NCI-H82 (cell line): ENCODE data around the gene LRRC49.
"Not testable (repeated sequence)": the region's sequence is repeated elsewhere in the genome, so short reads cannot be mapped to it uniquely, and the experiment has no call there.

Experiments used
- DNase-seq: peaks from one replicate; lab custom pipeline; 2025; lab: John Stamatoyannopoulos, UW

The LRRC49 gene

GRCh38 chr15:70923311-70924080 lies 30.9 kb downstream of the LRRC49 start:
- DNase-seq, result no peak

DNA sequence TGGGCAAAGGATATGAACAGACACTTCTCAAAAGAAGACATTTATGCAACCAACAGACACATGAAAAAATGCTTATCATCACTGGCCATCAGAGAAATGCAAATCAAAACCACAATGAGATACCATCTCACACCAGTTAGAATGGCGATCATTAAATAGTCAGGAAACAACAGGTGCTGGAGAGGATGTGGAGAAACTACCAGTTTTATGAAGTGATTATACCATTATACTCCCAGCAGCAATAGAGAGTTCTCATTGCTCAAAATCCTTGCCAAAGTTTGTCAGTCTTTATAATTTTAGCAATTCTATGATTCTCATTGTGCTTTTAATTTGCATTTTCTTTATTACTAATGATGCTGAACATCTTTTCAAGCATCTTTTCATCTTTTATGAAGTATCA lies 34.3 kb downstream of the LRRC49 start:
- not testable (repeated sequence) for DNase-seq

GRCh38 chr15:70931821-70932220 lies 39.2 kb downstream of the LRRC49 start:
- DNase-seq, result no peak

- no peak for DNase-seq
Observed at GRCh38 chr15:70932397-70932796, 39.8 kb downstream of the LRRC49 start.

GRCh38 chr15:70933411-70933810 lies 40.8 kb downstream of the LRRC49 start:
- no peak for DNase-seq

- no peak for DNase-seq
Observed at GRCh38 chr15:70935631-70936030, 43.0 kb downstream of the LRRC49 start.

DNA sequence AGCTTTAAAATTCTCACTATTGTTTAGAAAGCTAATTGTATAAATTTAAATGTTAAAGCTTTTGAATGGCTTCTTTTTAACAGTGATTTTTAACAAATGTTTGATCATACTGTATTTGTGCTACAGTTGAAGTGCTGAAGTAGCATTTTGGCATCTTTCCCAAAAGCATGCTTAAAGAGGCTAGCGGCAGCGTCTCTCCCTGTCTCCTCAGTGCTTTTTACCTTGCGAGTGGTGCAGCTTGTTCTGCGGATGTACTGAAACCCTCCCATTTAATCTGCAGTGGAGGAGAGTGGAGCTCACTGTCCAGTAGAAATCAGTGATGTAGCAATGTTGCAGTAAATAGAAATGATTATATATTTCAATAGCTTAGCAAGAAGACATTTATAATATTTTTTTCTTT lies 43.7 kb downstream of the LRRC49 start:
- DNase-seq, result peak; percentile 57

- DNase-seq, result not testable (repeated sequence)
Observed at GRCh38 chr15:70943285-70943684, 50.7 kb downstream of the LRRC49 start.

GRCh38 chr15:70947351-70948335 lies 55.0 kb downstream of the LRRC49 start:
- no peak for DNase-seq

DNA sequence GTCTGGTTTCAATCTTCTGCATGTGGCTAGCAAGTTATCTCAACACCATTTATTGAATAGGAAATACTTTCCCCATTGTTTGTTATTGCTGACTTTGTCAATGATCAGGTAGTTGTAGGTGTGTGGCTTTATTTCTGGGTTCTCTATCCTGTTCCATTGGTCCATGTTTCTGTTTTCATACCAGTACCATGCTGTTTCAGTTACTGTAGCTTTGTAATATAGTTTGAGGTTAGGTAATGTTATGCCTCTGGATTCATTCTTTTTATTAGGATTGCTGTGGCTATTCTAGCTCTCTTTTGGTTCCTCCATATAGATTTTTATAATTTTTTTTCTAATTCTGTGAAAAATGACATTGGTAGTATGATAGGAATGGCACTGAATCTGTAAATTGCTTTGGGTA lies 58.3 kb downstream of the LRRC49 start:
- no peak for DNase-seq

DNA sequence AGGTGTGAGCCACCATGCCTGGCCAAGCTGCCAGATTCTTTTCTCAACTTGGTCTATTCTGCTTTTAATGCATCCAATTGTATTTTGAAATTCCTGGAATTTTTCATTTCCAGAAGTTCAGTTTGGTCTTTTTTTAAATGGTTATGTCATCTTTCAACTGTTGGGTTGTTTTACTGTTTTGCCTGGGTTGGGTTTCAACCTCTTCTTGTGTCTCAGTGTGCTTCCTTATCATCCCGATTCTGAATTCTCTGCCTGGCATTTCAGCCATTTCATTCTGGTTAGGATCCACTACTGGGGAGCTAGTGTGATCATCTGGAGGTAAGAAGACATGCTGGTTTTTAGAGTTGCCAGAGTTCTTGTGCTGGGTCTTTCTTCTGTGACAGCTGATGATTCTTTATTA lies 61.5 kb downstream of the LRRC49 start:
- DNase-seq, result no peak

GRCh38 chr15:70954733-70955132 lies 62.1 kb downstream of the LRRC49 start:
- no peak for DNase-seq

GRCh38 chr15:70955151-70955550 lies 62.5 kb downstream of the LRRC49 start:
- no peak for DNase-seq

GRCh38 chr15:70956201-70956995 lies 63.8 kb downstream of the LRRC49 start:
- DNase-seq, result no peak

GRCh38 chr15:70962084-70962483 lies 69.5 kb downstream of the LRRC49 start:
- no peak for DNase-seq

- no peak for DNase-seq
Observed at GRCh38 chr15:70963199-70963598, 70.6 kb downstream of the LRRC49 start.

DNA sequence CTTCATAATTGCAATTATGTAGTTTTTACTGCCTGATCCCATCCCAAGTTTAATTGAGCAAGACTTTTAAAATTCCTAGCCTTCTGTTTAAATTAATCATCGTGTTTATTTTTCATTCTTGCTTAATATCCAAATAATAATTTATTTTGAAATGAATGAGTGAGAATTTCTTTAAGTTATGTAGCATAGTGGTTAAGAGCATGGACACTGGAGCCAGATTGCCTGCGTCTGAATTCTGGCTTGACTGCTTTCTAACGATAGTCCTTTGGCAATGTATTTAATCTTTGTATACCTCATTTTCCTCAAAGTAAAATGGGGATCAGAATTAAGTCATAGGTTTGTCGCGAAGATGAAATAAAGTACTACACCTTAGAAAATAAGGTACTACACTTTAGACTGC lies 71.4 kb downstream of the LRRC49 start:
- no peak for DNase-seq

- DNase-seq, result no peak
Observed at GRCh38 chr15:70964686-70965085, 72.1 kb downstream of the LRRC49 start.

DNA sequence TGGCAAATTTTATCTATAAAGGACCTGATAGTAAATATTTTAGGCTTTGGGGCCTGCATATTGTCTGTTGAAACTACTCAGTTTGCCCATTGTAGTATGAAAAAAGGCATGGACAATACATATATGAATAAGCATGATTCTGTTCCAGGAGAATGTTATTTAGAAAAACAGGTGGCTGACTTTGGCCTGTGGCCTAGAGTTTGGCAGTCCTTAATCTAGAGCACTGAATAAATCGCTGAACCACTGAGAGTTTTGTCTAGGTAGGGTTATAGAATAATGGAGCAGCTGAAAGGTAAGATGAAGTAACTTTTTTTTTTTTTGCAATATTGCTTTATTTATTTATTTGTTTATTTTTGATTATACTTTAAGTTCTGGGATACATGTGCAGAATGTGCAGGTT lies 75.0 kb downstream of the LRRC49 start:
- no peak for DNase-seq

GRCh38 chr15:70974004-70974832 lies 81.6 kb downstream of the LRRC49 start:
- peak; percentile 20 for DNase-seq

GRCh38 chr15:70976851-70977250 lies 84.2 kb downstream of the LRRC49 start:
- DNase-seq, result no peak
